PC-9 (cell line): ENCODE data around the gene VGLL3.

ENCODE experiments used
- EZH2 ChIP-seq: fragments of 200-600 bp; sonication (generic); IDR thresholded peaks from 2 replicates; pipeline ENCODE4 v1.8.0; 2017; ENCODE audit warnings: antibody characterized with exemption, low read depth
- TF ChIP-seq, protein P1 (sequence below): fragments of 200-600 bp; sonication (generic); conservative IDR thresholded peaks from 2 replicates; pipeline ENCODE4 v1.6.1; 2017; ENCODE audit warnings: mixed run types, antibody characterized with exemption, mild to moderate bottlenecking, moderate library complexity

DNA sequence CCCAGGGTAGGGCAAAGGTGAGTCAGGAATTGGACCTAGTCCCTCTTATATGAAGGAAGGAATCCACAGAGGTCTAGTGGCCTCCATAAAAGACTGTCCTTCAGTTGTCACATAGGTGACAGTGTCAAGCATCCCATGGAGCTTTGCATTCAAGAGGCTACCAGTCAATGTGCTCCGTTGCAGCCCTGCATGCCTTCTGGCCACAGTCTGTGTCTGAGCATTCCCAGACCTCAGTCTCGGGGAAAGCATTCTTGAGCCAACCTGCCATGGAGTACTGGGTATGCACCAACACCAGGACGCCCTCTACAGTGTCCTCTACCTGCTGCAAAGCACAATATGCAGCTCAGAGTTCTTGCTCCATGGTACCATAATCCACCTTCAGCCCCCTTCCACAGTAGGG is 46.7 kb upstream of the VGLL3 start:
- TF ChIP-seq, protein P1, sequence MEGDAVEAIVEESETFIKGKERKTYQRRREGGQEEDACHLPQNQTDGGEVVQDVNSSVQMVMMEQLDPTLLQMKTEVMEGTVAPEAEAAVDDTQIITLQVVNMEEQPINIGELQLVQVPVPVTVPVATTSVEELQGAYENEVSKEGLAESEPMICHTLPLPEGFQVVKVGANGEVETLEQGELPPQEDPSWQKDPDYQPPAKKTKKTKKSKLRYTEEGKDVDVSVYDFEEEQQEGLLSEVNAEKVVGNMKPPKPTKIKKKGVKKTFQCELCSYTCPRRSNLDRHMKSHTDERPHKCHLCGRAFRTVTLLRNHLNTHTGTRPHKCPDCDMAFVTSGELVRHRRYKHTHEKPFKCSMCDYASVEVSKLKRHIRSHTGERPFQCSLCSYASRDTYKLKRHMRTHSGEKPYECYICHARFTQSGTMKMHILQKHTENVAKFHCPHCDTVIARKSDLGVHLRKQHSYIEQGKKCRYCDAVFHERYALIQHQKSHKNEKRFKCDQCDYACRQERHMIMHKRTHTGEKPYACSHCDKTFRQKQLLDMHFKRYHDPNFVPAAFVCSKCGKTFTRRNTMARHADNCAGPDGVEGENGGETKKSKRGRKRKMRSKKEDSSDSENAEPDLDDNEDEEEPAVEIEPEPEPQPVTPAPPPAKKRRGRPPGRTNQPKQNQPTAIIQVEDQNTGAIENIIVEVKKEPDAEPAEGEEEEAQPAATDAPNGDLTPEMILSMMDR: no peak
- TF ChIP-seq EZH2: no peak
